Measurements from ENCODE around the gene ALDH6A1.

ALDH6A1 gene

GRCh38 chr14:74015176-74015575 is 69.1 kb downstream of the ALDH6A1 start:
- no peaks in the 10 kb centered on the region for H3K9me3 ChIP-seq (ENCODE audit: low read depth, low read length)
- H3K4me3 ChIP-seq = no peak overlapping the region
- no peak overlapping the region for H3K27ac ChIP-seq
- H3K9ac ChIP-seq (ENCODE audit: insufficient read length) = no peak overlapping the region
- peaks cover 6% of the 10 kb centered on the region; the same call in 1 of the 2 replicates for H3K36me3 ChIP-seq (ENCODE audit: insufficient read depth, low read length)
- DNase-seq (ENCODE audit: low read depth, low spot score) = no peak
- TF ChIP-seq POLR2AphosphoS5 (IDR thresholded peaks at IDR 0.05; ENCODE audit: borderline replicate concordance, low read depth, low read length) (no peak), EZH2 (IDR thresholded peaks at IDR 0.05) (no peak), FOXP2 (optimal IDR thresholded peaks at IDR 0.05; ENCODE audit: control extremely low read depth, extremely low read length, insufficient read depth) (no peak)

- Histone ChIP-seq H3K36me3 (ENCODE audit: insufficient read depth, low read length) (peaks cover 6% of the 10 kb centered on the region; the same call in 1 of the 2 replicates), H3K4me3 (no peak overlapping the region), H3K9me3 (ENCODE audit: low read depth, low read length) (no peaks in the 10 kb centered on the region), H3K9ac (ENCODE audit: insufficient read length) (no peak overlapping the region), H3K27ac (no peak overlapping the region)
- DNase-seq (ENCODE audit: low read depth, low spot score) = no peak
- TF ChIP-seq FOXP2 (optimal IDR thresholded peaks at IDR 0.05; ENCODE audit: control extremely low read depth, extremely low read length, insufficient read depth) (no peak), EZH2 (IDR thresholded peaks at IDR 0.05) (no peak), POLR2AphosphoS5 (IDR thresholded peaks at IDR 0.05; ENCODE audit: borderline replicate concordance, low read depth, low read length) (no peak)
These were observed 70.0 kb downstream of the ALDH6A1 start for GRCh38 chr14:74014299-74014698.

GRCh38 chr14:74008843-74009499 is 75.3 kb downstream of the ALDH6A1 start:
- DNase-seq (ENCODE audit: low read depth, low spot score) = no peak
- Histone ChIP-seq H3K27ac (no peak overlapping the region), H3K9ac (ENCODE audit: insufficient read length) (no peak overlapping the region), H3K4me3 (no peak overlapping the region), H3K9me3 (ENCODE audit: low read depth, low read length) (no peaks in the 10 kb centered on the region), H3K36me3 (ENCODE audit: insufficient read depth, low read length) (peaks cover 6% of the 10 kb centered on the region; the same call in 1 of the 2 replicates)
- TF ChIP-seq POLR2AphosphoS5 (IDR thresholded peaks at IDR 0.05; ENCODE audit: borderline replicate concordance, low read depth, low read length) (no peak), EZH2 (IDR thresholded peaks at IDR 0.05) (no peak), FOXP2 (optimal IDR thresholded peaks at IDR 0.05; ENCODE audit: control extremely low read depth, extremely low read length, insufficient read depth) (no peak)
